Measurements from ENCODE around the gene FTCD. TPM values are rescaled to one million over a fixed set of nuclear protein-coding genes. Genes with fewer than 3 reads are reported as not detected.

Gene FTCD
- total RNA-seq, 2 donors from 2014 or later = 0.27 TPM; not detected in 1

GRCh38 chr21:46127239-46128105 is 27.9 kb downstream of the FTCD start:
- no peaks in the 10 kb centered on the region for H3K9me3 ChIP-seq
- no peak overlapping the region for H3K4me3 ChIP-seq
- no peaks in the 10 kb centered on the region for H3K4me1 ChIP-seq (ENCODE audit: control insufficient read depth in 1 of 2, low read depth in 2 of 2)
- peaks cover 64% of the 10 kb centered on the region for H3K36me3 ChIP-seq
- ATAC-seq (ENCODE audit: insufficient number of reproducible peaks, low FRiP score, low read depth) (no peak), DNase-seq (ENCODE audit: low spot score) (no peak)
- no peaks in the 10 kb centered on the region for H3K27me3 ChIP-seq (replicated peaks; ENCODE audit: insufficient read depth)
- no peak overlapping the region for H3K27ac ChIP-seq
- TF ChIP-seq, protein P1, sequence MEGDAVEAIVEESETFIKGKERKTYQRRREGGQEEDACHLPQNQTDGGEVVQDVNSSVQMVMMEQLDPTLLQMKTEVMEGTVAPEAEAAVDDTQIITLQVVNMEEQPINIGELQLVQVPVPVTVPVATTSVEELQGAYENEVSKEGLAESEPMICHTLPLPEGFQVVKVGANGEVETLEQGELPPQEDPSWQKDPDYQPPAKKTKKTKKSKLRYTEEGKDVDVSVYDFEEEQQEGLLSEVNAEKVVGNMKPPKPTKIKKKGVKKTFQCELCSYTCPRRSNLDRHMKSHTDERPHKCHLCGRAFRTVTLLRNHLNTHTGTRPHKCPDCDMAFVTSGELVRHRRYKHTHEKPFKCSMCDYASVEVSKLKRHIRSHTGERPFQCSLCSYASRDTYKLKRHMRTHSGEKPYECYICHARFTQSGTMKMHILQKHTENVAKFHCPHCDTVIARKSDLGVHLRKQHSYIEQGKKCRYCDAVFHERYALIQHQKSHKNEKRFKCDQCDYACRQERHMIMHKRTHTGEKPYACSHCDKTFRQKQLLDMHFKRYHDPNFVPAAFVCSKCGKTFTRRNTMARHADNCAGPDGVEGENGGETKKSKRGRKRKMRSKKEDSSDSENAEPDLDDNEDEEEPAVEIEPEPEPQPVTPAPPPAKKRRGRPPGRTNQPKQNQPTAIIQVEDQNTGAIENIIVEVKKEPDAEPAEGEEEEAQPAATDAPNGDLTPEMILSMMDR (IDR thresholded peaks at IDR 0.05) = no peak

GRCh38 chr21:46126309-46127238 is 28.8 kb downstream of the FTCD start:
- Histone ChIP-seq H3K4me1 (ENCODE audit: control insufficient read depth in 1 of 2, low read depth in 2 of 2) (no peaks in the 10 kb centered on the region), H3K27me3 (replicated peaks; ENCODE audit: insufficient read depth) (no peaks in the 10 kb centered on the region), H3K4me3 (no peak overlapping the region), H3K9me3 (no peaks in the 10 kb centered on the region), H3K27ac (no peak overlapping the region), H3K36me3 (peaks cover 73% of the 10 kb centered on the region)
- ATAC-seq (ENCODE audit: insufficient number of reproducible peaks, low FRiP score, low read depth) = no peak
- TF ChIP-seq, protein P1 (IDR thresholded peaks at IDR 0.05) = no peak
- no peak for DNase-seq (ENCODE audit: low spot score)

GRCh38 chr21:46125846-46126301 is 29.5 kb downstream of the FTCD start:
- Histone ChIP-seq H3K4me1 (ENCODE audit: control insufficient read depth in 1 of 2, low read depth in 2 of 2) (no peaks in the 10 kb centered on the region), H3K27ac (no peak overlapping the region), H3K4me3 (no peak overlapping the region), H3K9me3 (no peaks in the 10 kb centered on the region), H3K27me3 (replicated peaks; ENCODE audit: insufficient read depth) (no peaks in the 10 kb centered on the region), H3K36me3 (peaks cover 80% of the 10 kb centered on the region)
- TF ChIP-seq, protein P1 (IDR thresholded peaks at IDR 0.05) = no peak
- DNase-seq (ENCODE audit: low spot score) = no peak
- ATAC-seq (ENCODE audit: insufficient number of reproducible peaks, low FRiP score, low read depth) = no peak

- H3K27ac ChIP-seq = no peak overlapping the region
- no peak for ATAC-seq (ENCODE audit: insufficient number of reproducible peaks, low FRiP score, low read depth)
- DNase-seq (ENCODE audit: low spot score) = no peak
- no peaks in the 10 kb centered on the region for H3K27me3 ChIP-seq (replicated peaks; ENCODE audit: insufficient read depth)
- peaks cover 87% of the 10 kb centered on the region for H3K36me3 ChIP-seq
- H3K4me3 ChIP-seq = no peak overlapping the region
- no peaks in the 10 kb centered on the region for H3K4me1 ChIP-seq (ENCODE audit: control insufficient read depth in 1 of 2, low read depth in 2 of 2)
- no peaks in the 10 kb centered on the region for H3K9me3 ChIP-seq
- TF ChIP-seq, protein P1 (IDR thresholded peaks at IDR 0.05) = no peak
Measured at GRCh38 chr21:46124926-46125845, 30.2 kb downstream of the FTCD start.

Measured in thoracic aorta (tissue), 2 donors.